ENCODE data around the gene PER3. TPM values are rescaled to one million over a fixed set of nuclear protein-coding genes. Genes with fewer than 3 reads are reported as not detected.

PER3 gene
- total and polyA plus RNA-seq, 8 donors: 3.2 to 55.8 (median 11.1) TPM

DNA sequence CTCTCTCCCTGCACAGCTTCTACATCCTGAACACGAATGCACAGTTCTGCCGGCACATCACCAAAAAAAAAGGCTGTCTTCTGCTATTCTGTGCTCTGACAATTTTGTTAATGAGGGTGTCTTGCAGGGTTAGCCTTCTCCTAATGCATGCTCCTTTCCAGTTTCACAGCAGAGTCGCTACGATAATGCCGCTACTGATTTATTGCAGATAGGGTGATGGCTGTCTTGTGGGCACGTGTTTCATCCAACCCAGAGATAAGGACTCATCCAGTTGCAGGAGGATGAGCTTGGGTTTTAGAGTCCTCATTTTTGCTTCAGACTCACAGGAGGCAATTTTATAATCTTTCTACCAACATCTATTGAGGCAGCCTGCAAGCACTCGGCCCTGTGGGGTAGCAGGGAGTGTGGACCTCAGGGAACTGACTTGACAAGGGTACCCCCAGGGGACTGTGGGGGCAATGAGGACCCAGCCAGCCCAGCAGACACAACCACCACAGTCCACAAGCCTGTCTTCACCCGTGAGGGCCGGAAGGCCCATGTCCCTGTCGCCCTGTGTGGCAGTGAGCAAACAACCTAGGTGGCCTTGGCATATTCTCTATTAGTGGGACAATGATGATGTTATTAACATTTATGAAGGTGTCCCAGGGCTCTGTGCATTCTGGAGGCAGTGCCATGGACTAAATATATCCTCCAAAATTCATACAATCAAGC lies 84.1 kb downstream of the PER3 start:
- no peaks in the 10 kb centered on the region for H3K27me3 ChIP-seq
- no peak for DNase-seq
- no peaks in the 10 kb centered on the region for H3K9me3 ChIP-seq
- no peak overlapping the region for H3K4me3 ChIP-seq
- no peaks in the 10 kb centered on the region for H3K4me1 ChIP-seq
- no peak overlapping the region for H3K27ac ChIP-seq
- H3K36me3 ChIP-seq: no peaks in the 10 kb centered on the region
- TF ChIP-seq POLR2AphosphoS5 (IDR thresholded peaks at IDR 0.05): no peak
- intact Hi-C loops (cut with DNase I; ENCODE audit: low total_unique reads): no loop called here
- WGBS, 5 donors: 66 to 87% (median 75%) methylated on average over 9 to 10 of the region's 10 CpGs

GRCh38 chr1:7869136-7869920 lies 85.2 kb downstream of the PER3 start:
- intact Hi-C loops (cut with DNase I; ENCODE audit: low total_unique reads): no loop called here
- no peak for DNase-seq

DNA sequence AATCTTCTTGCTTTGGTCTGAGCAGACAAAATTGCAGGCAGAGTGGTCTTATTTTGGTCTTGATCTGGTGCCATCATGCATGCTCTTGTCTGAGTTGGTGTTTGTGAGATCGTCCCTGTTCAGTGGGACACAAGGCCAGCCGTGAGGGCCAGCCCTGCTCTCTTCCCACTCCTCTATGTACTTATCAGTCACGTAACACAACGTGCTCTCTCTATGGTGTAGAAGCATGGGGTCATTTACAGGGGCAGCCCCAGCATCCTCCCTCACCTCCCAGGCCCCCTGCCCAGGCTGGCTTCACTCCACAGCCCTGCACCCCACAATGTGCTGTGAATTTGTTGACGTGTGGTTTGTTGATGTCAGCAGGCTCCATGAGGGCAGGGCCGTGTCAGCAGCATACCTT lies 87.0 kb downstream of the PER3 start:
- TF ChIP-seq, protein P1, sequence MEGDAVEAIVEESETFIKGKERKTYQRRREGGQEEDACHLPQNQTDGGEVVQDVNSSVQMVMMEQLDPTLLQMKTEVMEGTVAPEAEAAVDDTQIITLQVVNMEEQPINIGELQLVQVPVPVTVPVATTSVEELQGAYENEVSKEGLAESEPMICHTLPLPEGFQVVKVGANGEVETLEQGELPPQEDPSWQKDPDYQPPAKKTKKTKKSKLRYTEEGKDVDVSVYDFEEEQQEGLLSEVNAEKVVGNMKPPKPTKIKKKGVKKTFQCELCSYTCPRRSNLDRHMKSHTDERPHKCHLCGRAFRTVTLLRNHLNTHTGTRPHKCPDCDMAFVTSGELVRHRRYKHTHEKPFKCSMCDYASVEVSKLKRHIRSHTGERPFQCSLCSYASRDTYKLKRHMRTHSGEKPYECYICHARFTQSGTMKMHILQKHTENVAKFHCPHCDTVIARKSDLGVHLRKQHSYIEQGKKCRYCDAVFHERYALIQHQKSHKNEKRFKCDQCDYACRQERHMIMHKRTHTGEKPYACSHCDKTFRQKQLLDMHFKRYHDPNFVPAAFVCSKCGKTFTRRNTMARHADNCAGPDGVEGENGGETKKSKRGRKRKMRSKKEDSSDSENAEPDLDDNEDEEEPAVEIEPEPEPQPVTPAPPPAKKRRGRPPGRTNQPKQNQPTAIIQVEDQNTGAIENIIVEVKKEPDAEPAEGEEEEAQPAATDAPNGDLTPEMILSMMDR (IDR thresholded peaks at IDR 0.05): no peak
- TF ChIP-seq POLR2AphosphoS5 (IDR thresholded peaks at IDR 0.05): no peak
- TF ChIP-seq EP300 (IDR thresholded peaks at IDR 0.05): no peak
- TF ChIP-seq POLR2A (IDR thresholded peaks at IDR 0.05): no peak
- no peak overlapping the region for H3K27ac ChIP-seq
- no peaks in the 10 kb centered on the region for H3K4me1 ChIP-seq
- no peak for DNase-seq
- no peak overlapping the region for H3K4me3 ChIP-seq
- no peaks in the 10 kb centered on the region for H3K36me3 ChIP-seq
- 68 to 75% (median 69%) methylated on average over 6 of the region's 6 CpGs for WGBS, 5 donors
- intact Hi-C loops (cut with DNase I; ENCODE audit: low total_unique reads): no loop called here
- no peaks in the 10 kb centered on the region for H3K9me3 ChIP-seq
- no peaks in the 10 kb centered on the region for H3K27me3 ChIP-seq

More at GRCh38 chr1:7869136-7869920, 85.2 kb downstream of the PER3 start:
- no peaks in the 10 kb centered on the region for H3K4me1 ChIP-seq
- H3K27ac ChIP-seq: no peak overlapping the region
- TF ChIP-seq, protein P1 (IDR thresholded peaks at IDR 0.05): no peak
- TF ChIP-seq EP300 (IDR thresholded peaks at IDR 0.05) (no peak), POLR2AphosphoS5 (IDR thresholded peaks at IDR 0.05) (no peak), POLR2A (IDR thresholded peaks at IDR 0.05) (no peak)
- 83 to 91% (median 87%) methylated on average over 16 of the region's 16 CpGs for WGBS, 5 donors
- H3K9me3 ChIP-seq: no peaks in the 10 kb centered on the region
- H3K36me3 ChIP-seq: no peaks in the 10 kb centered on the region
- H3K27me3 ChIP-seq: no peaks in the 10 kb centered on the region
- no peak overlapping the region for H3K4me3 ChIP-seq

DNA sequence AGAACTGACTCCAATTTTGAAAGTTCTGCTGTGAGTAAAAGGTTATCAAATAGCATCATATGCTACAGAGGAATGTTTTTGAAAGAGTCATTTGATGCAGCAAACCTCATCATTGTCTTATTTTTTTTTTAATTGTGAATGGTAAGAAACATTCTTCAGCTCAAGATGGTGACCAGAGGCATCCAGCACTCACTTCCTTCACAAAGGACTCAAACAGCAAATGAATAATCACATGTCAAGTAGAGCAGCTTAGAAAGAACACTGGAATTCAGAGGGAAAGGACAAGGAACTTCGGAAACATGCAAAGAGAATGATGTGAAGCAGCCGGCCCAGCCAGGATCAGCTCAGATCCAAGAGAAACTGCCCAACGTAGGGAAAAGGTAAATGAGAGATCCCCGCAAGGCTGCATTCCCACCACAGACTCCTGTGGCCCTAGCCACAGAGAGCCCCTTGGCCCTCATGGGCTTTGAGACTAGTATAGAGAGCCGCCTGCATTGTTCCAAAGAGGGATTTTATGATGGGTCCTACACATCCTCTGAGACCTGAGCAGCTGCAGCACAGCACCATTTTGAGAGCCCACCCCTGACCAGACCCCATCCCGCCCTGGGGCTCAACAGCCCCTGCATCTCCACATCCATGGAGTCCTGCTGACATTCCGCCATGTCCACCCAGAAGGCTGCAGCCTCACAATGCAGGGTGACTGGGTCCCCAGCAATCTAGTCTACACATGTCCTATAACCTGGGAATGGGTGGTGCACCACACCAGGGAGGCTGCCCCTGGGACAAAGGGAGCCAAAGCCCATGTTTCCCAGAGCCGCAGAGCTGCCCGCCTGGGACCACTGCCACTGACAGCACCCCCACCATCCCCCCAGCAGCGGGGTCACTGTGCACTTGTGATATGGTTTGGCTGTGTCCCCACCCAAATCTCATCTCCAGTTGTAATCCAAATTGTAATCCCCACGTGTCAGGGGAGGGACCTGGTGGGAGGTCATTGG lies 90.0 kb downstream of the PER3 start:
- Histone ChIP-seq H3K27me3 (no peaks in the 10 kb centered on the region), H3K9me3 (peaks cover 0 to 14% (median 11%) of the 10 kb centered on the region in 4 donors), H3K4me1 (no peaks in the 10 kb centered on the region), H3K36me3 (no peaks in the 10 kb centered on the region), H3K27ac (no peak overlapping the region), H3K4me3 (no peak overlapping the region)
- TF ChIP-seq EP300 (IDR thresholded peaks at IDR 0.05): no peak
- no peak for TF ChIP-seq POLR2AphosphoS5 (IDR thresholded peaks at IDR 0.05)
- no peak for TF ChIP-seq POLR2A (IDR thresholded peaks at IDR 0.05)
- TF ChIP-seq, protein P1 (IDR thresholded peaks at IDR 0.05): no peak
- intact Hi-C loops (cut with DNase I; ENCODE audit: low total_unique reads): no loop called here
- 66 to 82% (median 77%) methylated on average over 8 to 11 of the region's 11 CpGs for WGBS, 5 donors
- no peak for DNase-seq
